Endodermal cell (in vitro differentiated cells): Measurements from ENCODE around the gene FBH1. TPM values are rescaled to one million over a fixed set of nuclear protein-coding genes. Genes with fewer than 3 reads are reported as not detected.

Experiments
- DNase-seq: peaks from one replicate; pipeline ENCODE4 v3.0.0-alpha.2; 2017
- H3K27ac ChIP-seq: 2 replicates; pipeline ENCODE4 v1.5.1; 2013; ENCODE audit warnings: mild to moderate bottlenecking, low read depth, low read length, moderate library complexity
- H3K27me3 ChIP-seq: 2 replicates; pipeline ENCODE4 v1.6.1; 2013; ENCODE audit warnings: mild to moderate bottlenecking, low read length, moderate library complexity; ENCODE audit not compliant: insufficient read depth, control insufficient read depth, poor library complexity, severe bottlenecking
- H3K36me3 ChIP-seq: 2 replicates; pipeline ENCODE4 v1.7.0; 2013; ENCODE audit warnings: mild to moderate bottlenecking, low read length, moderate library complexity; ENCODE audit not compliant: control insufficient read depth, insufficient read depth
- H3K4me1 ChIP-seq: one replicate; pipeline ENCODE4 v1.7.0; 2013; ENCODE audit warnings: low read length; ENCODE audit not compliant: control insufficient read depth, insufficient read depth
- H3K4me3 ChIP-seq: 2 replicates; pipeline ENCODE4 v1.5.1; 2013; ENCODE audit warnings: mild to moderate bottlenecking, low read length, moderate library complexity
- H3K9ac ChIP-seq: 2 replicates; pipeline ENCODE4 v1.6.1; 2013; ENCODE audit warnings: mild to moderate bottlenecking, low read length, moderate library complexity; ENCODE audit not compliant: poor library complexity, severe bottlenecking; ENCODE audit errors: extremely low read depth
- H3K9me3 ChIP-seq: 2 replicates; pipeline ENCODE4 v1.6.1; 2013; ENCODE audit warnings: mild to moderate bottlenecking, low read length, moderate library complexity; ENCODE audit not compliant: control insufficient read depth
- H3K27ac Mint-ChIP-seq: 2 replicates; pipeline ENCODE4 v1.8.0; 2020; ENCODE audit warnings: mixed read lengths
- H3K27me3 Mint-ChIP-seq: 2 replicates; pipeline ENCODE4 v1.8.0; 2021; ENCODE audit warnings: mild to moderate bottlenecking, mixed read lengths; ENCODE audit not compliant: insufficient read depth
- H3K36me3 Mint-ChIP-seq: 2 replicates; pipeline ENCODE4 v1.8.0; 2020; ENCODE audit warnings: low read depth, mixed read lengths
- H3K4me1 Mint-ChIP-seq: 2 replicates; pipeline ENCODE4 v1.8.0; 2020; ENCODE audit warnings: mixed read lengths
- H3K4me3 Mint-ChIP-seq: 2 replicates; pipeline ENCODE4 v1.8.0; 2020; ENCODE audit warnings: mild to moderate bottlenecking, moderate library complexity, mixed read lengths
- H3K9me3 Mint-ChIP-seq: 2 replicates; pipeline ENCODE4 v1.8.0; 2020; ENCODE audit warnings: mild to moderate bottlenecking, mixed read lengths
- WGBS, 2 experiments: methylation state at CpG; one replicate each; pipeline versions ENCODE4 v1.1.5 to v1.1.7; 2013; ENCODE audit warnings: missing lambda C conversion rate in 2 of 2, mixed read lengths in 1 of 2; ENCODE audit not compliant: insufficient coverage in 1 of 2, insufficient read length in 1 of 2; 5-methylcytosine and 5-hydroxymethylcytosine counted together
- total RNA-seq, 2 donors: library from RNA; stranded (reverse); fragmentation: NEBNext Ultra II Directional in 1 of 2; extraction: Animal tissue kit (Norgen Biotek cat#: 25700) in 1 of 2; gene quantifications; 2 replicates in 1 of 2; 3 replicates in 1 of 2; pipeline ENCODE4 v1.2.1, GENCODE V29; 2021
- TF ChIP-seq, protein P1 (sequence below): fragments of 200-600 bp; sonication (generic); conservative IDR thresholded peaks from 2 replicates; pipeline ENCODE4 v1.5.0; 2021; ENCODE audit warnings: antibody characterized with exemption, mild to moderate bottlenecking

The FBH1 gene
- total RNA-seq, 2 donors from 2014 or later = 61.1 to 71.6 TPM

DNA sequence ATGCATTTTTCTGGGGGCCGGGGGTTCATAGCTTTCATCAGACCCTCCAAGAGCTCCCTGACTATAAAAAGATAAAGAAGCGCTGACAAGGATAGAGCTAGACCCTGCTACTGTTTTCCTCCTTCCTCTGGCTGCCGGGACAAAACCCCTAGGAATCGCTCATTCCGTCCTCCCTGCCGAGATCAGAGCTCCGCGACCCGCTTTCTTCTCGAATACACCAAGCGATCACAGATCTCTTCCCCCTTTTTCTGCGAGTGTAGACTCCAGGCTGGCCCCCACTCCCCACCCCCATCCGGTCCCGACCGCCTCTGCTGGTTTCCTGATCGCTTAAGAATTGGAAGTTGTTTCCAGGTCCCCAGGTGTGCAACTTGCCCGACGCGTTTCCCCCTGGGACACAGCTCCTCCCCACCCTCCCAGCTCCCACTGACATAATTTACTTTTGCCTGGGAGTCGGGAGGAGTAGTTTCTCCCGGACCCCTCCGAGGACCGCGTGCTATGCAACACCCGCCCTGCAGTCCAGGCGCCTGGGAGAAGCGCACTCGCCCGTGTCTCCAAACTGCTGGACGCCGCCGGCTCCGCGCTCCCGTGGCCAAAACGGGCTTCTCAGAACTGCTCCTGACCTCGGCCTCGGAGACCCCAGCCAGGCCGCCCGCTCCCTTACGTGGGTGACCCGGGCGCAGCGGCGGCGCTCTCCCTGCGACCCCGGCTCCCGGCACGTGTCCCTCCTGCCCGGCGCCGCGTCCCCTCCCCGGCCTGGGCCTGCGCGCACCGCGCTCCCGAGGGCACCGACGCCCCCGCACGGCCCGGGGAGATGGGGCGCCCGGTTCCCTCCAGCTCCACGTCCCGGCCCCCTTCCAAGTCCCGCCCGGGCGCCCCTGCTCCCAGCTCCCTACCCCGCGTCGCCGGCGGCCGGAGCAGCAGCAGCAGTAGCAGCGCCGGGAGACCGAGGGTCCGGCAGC lies 86.7 kb downstream of the FBH1 start:
- Histone ChIP-seq H3K9ac (no peak overlapping the region), H3K4me1 (no peaks in the 10 kb centered on the region), H3K36me3 (no peaks in the 10 kb centered on the region), H3K27ac (no peak overlapping the region), H3K27me3 (peaks cover 55% of the 10 kb centered on the region), H3K4me3 (peak overlapping the region; percentile 83), H3K9me3 (no peaks in the 10 kb centered on the region)
- DNase-seq = peak; percentile 83
- peak overlapping the region; percentile 63 for H3K4me3 Mint-ChIP-seq
- no peaks in the 10 kb centered on the region for H3K9me3 Mint-ChIP-seq
- H3K4me1 Mint-ChIP-seq = peaks cover 5% of the 10 kb centered on the region
- 2 to 5% methylated on average over 24 to 82 of the region's 82 CpGs for WGBS, 2 experiments
- H3K36me3 Mint-ChIP-seq = no peaks in the 10 kb centered on the region
- TF ChIP-seq, protein P1, sequence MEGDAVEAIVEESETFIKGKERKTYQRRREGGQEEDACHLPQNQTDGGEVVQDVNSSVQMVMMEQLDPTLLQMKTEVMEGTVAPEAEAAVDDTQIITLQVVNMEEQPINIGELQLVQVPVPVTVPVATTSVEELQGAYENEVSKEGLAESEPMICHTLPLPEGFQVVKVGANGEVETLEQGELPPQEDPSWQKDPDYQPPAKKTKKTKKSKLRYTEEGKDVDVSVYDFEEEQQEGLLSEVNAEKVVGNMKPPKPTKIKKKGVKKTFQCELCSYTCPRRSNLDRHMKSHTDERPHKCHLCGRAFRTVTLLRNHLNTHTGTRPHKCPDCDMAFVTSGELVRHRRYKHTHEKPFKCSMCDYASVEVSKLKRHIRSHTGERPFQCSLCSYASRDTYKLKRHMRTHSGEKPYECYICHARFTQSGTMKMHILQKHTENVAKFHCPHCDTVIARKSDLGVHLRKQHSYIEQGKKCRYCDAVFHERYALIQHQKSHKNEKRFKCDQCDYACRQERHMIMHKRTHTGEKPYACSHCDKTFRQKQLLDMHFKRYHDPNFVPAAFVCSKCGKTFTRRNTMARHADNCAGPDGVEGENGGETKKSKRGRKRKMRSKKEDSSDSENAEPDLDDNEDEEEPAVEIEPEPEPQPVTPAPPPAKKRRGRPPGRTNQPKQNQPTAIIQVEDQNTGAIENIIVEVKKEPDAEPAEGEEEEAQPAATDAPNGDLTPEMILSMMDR = no peak
- peak overlapping the region; percentile 4 for H3K27ac Mint-ChIP-seq
- peaks cover 59% of the 10 kb centered on the region for H3K27me3 Mint-ChIP-seq

DNA sequence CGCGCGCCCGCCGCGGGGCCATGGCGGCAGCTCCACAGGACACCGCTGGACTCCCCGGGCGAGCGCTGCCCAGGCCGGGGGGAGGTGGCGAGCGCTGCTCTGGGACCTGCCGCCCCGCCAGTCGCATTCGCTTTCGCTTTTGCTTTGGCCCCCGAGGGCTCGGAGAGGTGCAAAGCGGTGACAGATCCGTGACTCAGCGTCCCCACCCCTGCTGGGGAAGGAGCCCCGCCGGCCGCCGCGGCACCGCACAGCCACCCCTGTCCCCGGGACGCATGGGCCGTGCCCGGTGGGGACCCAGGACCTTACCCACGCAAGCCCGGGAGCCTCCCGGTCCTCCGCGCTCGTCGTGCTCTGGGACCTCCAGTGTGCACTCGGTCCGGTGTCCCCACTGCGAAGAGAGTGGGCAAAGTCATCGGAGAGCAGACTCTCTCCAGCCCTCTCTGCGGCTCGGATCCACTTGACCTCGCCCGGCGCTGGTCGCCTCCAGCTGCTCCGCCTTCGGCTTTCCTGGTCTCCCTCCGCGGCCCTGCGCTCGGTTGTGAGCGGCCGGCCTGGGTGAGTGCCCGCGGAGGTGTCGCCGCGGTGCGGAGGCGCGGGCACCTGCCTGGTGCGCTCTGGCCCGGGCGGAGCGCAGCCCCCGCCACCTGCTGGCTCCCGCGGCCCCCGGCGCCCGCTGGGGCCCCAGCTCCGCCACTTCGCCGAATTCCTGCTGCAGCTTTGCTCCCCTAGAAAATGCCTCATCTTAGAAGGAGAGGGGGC lies 87.6 kb downstream of the FBH1 start, which contains the start of gene IL15RA:
TSS of gene IL15RA (minus strand) at position 73 of the 759 bp plus-strand sequence. CDS start at position 22, 51 bp downstream.
- H3K4me1 ChIP-seq = no peaks in the 10 kb centered on the region
- H3K9me3 ChIP-seq = no peaks in the 10 kb centered on the region
- H3K27me3 Mint-ChIP-seq = peaks cover 59% of the 10 kb centered on the region
- H3K36me3 ChIP-seq = no peaks in the 10 kb centered on the region
- DNase-seq = peak; percentile 90
- H3K4me1 Mint-ChIP-seq = peaks cover 5% of the 10 kb centered on the region
- TF ChIP-seq, protein P1 = peak; percentile 41
- peak within 1 kb of the TSS; percentile 6 for H3K9ac ChIP-seq
- peaks cover 55% of the 10 kb centered on the region for H3K27me3 ChIP-seq
- H3K27ac Mint-ChIP-seq = peak within 1 kb of the TSS; percentile 4
- H3K27ac ChIP-seq = no peak within 1 kb of the TSS
- peak within 1 kb of the TSS; percentile 63 for H3K4me3 Mint-ChIP-seq
- no peaks in the 10 kb centered on the region for H3K9me3 Mint-ChIP-seq
- no peaks in the 10 kb centered on the region for H3K36me3 Mint-ChIP-seq
- H3K4me3 ChIP-seq = peak within 1 kb of the TSS; percentile 83
- WGBS, 2 experiments = 0% methylated on average over 22 to 80 of the region's 80 CpGs

DNA sequence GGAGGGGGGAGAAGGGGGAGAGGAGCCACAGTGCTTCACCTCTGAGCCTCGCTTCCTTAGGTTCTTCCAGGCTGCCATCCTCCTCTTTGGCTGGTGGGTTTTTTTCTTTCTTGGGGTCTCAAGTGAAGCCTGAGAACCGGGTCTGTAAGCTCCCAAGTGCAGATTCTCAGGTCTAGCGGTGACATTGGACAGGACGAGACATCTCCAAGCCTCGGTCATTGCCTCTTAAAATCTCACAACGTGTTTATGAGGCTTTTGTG lies 88.1 kb downstream of the FBH1 start:
- no peak overlapping the region for H3K27ac ChIP-seq

More for the DNA sequence above, 88.1 kb downstream of the FBH1 start:
- H3K9me3 ChIP-seq = no peaks in the 10 kb centered on the region
- no peaks in the 10 kb centered on the region for H3K9me3 Mint-ChIP-seq
- peak overlapping the region; percentile 83 for H3K4me3 ChIP-seq
- 12 to 20% methylated on average over 5 to 6 of the region's 6 CpGs for WGBS, 2 experiments
- H3K4me1 Mint-ChIP-seq = peaks cover 5% of the 10 kb centered on the region
- H3K9ac ChIP-seq = no peak overlapping the region
- TF ChIP-seq, protein P1 = no peak
- H3K27ac Mint-ChIP-seq = no peak overlapping the region
- peak overlapping the region; percentile 63 for H3K4me3 Mint-ChIP-seq
- H3K36me3 Mint-ChIP-seq = no peaks in the 10 kb centered on the region
- no peak for DNase-seq
- H3K27me3 ChIP-seq = peaks cover 55% of the 10 kb centered on the region
- no peaks in the 10 kb centered on the region for H3K4me1 ChIP-seq
- H3K27me3 Mint-ChIP-seq = peaks cover 59% of the 10 kb centered on the region
- no peaks in the 10 kb centered on the region for H3K36me3 ChIP-seq
